ENCODE data around the gene NADK. TPM values are rescaled to one million over a fixed set of nuclear protein-coding genes. Genes with fewer than 3 reads are reported as not detected.

Gene NADK
- total RNA-seq, 1 experiment from 2014 or later, result 101 TPM

DNA sequence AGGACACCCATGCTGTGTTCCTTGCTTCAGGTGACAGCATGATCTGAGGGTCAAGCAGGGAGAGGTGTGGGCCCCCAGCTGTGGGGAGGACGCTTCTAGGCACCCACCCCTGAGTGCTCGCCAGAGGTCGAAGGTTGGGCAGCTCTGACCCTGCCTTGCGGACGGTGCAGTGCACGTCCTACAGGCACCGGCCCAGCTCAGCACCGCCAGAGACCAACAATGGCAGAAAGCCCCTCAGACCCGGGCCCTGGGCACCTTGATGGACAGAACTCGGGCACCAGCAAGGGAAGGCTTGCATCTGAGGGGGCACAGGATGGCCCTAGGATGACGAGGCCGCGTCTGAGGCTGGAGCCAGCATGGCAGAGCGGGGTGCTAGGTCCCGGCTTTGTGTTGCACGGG, 24.7 kb downstream of the NADK start:
- TF ChIP-seq SIN3A (IDR thresholded peaks at IDR 0.05; ENCODE audit: borderline replicate concordance, insufficient read depth, low read depth, low read length) (no peak), TCF7L2 (IDR thresholded peaks at IDR 0.05; ENCODE audit: low read depth, low read length) (no peak), POLR2AphosphoS5 (IDR thresholded peaks at IDR 0.05; ENCODE audit: low read depth, low read length) (no peak)
- TF ChIP-seq, protein P1, sequence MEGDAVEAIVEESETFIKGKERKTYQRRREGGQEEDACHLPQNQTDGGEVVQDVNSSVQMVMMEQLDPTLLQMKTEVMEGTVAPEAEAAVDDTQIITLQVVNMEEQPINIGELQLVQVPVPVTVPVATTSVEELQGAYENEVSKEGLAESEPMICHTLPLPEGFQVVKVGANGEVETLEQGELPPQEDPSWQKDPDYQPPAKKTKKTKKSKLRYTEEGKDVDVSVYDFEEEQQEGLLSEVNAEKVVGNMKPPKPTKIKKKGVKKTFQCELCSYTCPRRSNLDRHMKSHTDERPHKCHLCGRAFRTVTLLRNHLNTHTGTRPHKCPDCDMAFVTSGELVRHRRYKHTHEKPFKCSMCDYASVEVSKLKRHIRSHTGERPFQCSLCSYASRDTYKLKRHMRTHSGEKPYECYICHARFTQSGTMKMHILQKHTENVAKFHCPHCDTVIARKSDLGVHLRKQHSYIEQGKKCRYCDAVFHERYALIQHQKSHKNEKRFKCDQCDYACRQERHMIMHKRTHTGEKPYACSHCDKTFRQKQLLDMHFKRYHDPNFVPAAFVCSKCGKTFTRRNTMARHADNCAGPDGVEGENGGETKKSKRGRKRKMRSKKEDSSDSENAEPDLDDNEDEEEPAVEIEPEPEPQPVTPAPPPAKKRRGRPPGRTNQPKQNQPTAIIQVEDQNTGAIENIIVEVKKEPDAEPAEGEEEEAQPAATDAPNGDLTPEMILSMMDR (IDR thresholded peaks at IDR 0.05), result no peak
- TF ChIP-seq, protein P2, sequence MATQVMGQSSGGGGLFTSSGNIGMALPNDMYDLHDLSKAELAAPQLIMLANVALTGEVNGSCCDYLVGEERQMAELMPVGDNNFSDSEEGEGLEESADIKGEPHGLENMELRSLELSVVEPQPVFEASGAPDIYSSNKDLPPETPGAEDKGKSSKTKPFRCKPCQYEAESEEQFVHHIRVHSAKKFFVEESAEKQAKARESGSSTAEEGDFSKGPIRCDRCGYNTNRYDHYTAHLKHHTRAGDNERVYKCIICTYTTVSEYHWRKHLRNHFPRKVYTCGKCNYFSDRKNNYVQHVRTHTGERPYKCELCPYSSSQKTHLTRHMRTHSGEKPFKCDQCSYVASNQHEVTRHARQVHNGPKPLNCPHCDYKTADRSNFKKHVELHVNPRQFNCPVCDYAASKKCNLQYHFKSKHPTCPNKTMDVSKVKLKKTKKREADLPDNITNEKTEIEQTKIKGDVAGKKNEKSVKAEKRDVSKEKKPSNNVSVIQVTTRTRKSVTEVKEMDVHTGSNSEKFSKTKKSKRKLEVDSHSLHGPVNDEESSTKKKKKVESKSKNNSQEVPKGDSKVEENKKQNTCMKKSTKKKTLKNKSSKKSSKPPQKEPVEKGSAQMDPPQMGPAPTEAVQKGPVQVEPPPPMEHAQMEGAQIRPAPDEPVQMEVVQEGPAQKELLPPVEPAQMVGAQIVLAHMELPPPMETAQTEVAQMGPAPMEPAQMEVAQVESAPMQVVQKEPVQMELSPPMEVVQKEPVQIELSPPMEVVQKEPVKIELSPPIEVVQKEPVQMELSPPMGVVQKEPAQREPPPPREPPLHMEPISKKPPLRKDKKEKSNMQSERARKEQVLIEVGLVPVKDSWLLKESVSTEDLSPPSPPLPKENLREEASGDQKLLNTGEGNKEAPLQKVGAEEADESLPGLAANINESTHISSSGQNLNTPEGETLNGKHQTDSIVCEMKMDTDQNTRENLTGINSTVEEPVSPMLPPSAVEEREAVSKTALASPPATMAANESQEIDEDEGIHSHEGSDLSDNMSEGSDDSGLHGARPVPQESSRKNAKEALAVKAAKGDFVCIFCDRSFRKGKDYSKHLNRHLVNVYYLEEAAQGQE (IDR thresholded peaks at IDR 0.05; ENCODE audit: insufficient read depth in 1 of 2, low read depth in 2 of 2, low read length in 1 of 2), result no peak
- no peaks in the 10 kb centered on the region for H3K36me3 ChIP-seq (ENCODE audit: control insufficient read depth, insufficient read depth, low read length)
- ATAC-seq (no peak; the same call in 1 of the 2 replicates), DNase-seq (ENCODE audit: low read depth, low spot score) (no peak)
- H3K27me3 ChIP-seq (ENCODE audit: control insufficient read depth, insufficient read depth, low read length), result no peaks in the 10 kb centered on the region
- H3K9me3 ChIP-seq (ENCODE audit: control insufficient read depth, insufficient read depth, low read depth, low read length), result no peaks in the 10 kb centered on the region
- ChIA-PET POLR2A (no interaction called here), CTCF (interaction anchor here (0.6 kb wide), 1 partner anchor 152 kb away, joined by 3 read pairs; no protein-coding TSS in a partner anchor)
- H3K27ac ChIP-seq (ENCODE audit: low read length), result no peak overlapping the region
- intact Hi-C loops (cut with micrococcal nuclease; ENCODE audit: unreplicated experiment), result no loop called here
- in situ Hi-C loops (cut with HindIII; ENCODE audit: low pct_unique_long_range_greater_than_20kb, low sequenced_read_pairs), result no loop called here
- H3K4me3 ChIP-seq (ENCODE audit: low read depth in 2 of 2, low read length in 2 of 2), result no peak overlapping the region
- H3K4me1 ChIP-seq (ENCODE audit: control insufficient read depth, insufficient read depth, low read length), result peaks cover 4% of the 10 kb centered on the region; the same call in 1 of the 2 replicates
- BruUV-seq (replicated peaks), result no TSS peak

GRCh38 chr1:1752636-1753606, 25.3 kb downstream of the NADK start:
- H3K4me1 ChIP-seq (ENCODE audit: control insufficient read depth, insufficient read depth, low read length), result peaks cover 5% of the 10 kb centered on the region; the same call in 1 of the 2 replicates
- no peak overlapping the region for H3K27ac ChIP-seq (ENCODE audit: low read length)
- no peak for TF ChIP-seq SIN3A (IDR thresholded peaks at IDR 0.05; ENCODE audit: borderline replicate concordance, insufficient read depth, low read depth, low read length)
- TF ChIP-seq, protein P2 (IDR thresholded peaks at IDR 0.05; ENCODE audit: insufficient read depth in 1 of 2, low read depth in 2 of 2, low read length in 1 of 2), result no peak
- TF ChIP-seq, protein P1 (IDR thresholded peaks at IDR 0.05), result no peak
- no peak for TF ChIP-seq POLR2AphosphoS5 (IDR thresholded peaks at IDR 0.05; ENCODE audit: low read depth, low read length)
- no peak for TF ChIP-seq TCF7L2 (IDR thresholded peaks at IDR 0.05; ENCODE audit: low read depth, low read length)
- ChIA-PET POLR2A (no interaction called here), CTCF (interaction anchor here (0.6 kb wide), 1 partner anchor 152 kb away, joined by 3 read pairs; no protein-coding TSS in a partner anchor)
- H3K9me3 ChIP-seq (ENCODE audit: control insufficient read depth, insufficient read depth, low read depth, low read length), result no peaks in the 10 kb centered on the region
- intact Hi-C loops (cut with micrococcal nuclease; ENCODE audit: unreplicated experiment) (no loop called here), in situ Hi-C loops (cut with HindIII; ENCODE audit: low pct_unique_long_range_greater_than_20kb, low sequenced_read_pairs) (no loop called here)
- H3K36me3 ChIP-seq (ENCODE audit: control insufficient read depth, insufficient read depth, low read length), result no peaks in the 10 kb centered on the region
- peak; percentile 65 for ATAC-seq
- no peak for DNase-seq (ENCODE audit: low read depth, low spot score)
- BruUV-seq (replicated peaks), result no TSS peak
- H3K4me3 ChIP-seq (ENCODE audit: low read depth in 2 of 2, low read length in 2 of 2), result no peak overlapping the region
- no peaks in the 10 kb centered on the region for H3K27me3 ChIP-seq (ENCODE audit: control insufficient read depth, insufficient read depth, low read length)

Measured in Panc1 (cell line).